Mucosa of gallbladder (tissue), 1 donor: Measurements from ENCODE around the gene CST7. TPM values are rescaled to one million over a fixed set of nuclear protein-coding genes. Genes with fewer than 3 reads are reported as not detected.
"Not testable (repeated sequence)": the region's sequence is repeated elsewhere in the genome, so short reads cannot be mapped to it uniquely, and the experiment has no call there.

Source experiments
- DNase-seq: peaks from one replicate; pipeline ENCODE4 v3.0.0-alpha.2; 2020; ENCODE audit warnings: low spot score
- total RNA-seq: library from RNA; stranded (reverse); gene quantifications from one replicate; pipeline ENCODE4 v1.2.1, GENCODE V29; 2021
- donor health status: DM: no; HTN: no; CAD: no.

The CST7 gene, protein sequence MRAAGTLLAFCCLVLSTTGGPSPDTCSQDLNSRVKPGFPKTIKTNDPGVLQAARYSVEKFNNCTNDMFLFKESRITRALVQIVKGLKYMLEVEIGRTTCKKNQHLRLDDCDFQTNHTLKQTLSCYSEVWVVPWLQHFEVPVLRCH
- 4.3 TPM for total RNA-seq

DNA sequence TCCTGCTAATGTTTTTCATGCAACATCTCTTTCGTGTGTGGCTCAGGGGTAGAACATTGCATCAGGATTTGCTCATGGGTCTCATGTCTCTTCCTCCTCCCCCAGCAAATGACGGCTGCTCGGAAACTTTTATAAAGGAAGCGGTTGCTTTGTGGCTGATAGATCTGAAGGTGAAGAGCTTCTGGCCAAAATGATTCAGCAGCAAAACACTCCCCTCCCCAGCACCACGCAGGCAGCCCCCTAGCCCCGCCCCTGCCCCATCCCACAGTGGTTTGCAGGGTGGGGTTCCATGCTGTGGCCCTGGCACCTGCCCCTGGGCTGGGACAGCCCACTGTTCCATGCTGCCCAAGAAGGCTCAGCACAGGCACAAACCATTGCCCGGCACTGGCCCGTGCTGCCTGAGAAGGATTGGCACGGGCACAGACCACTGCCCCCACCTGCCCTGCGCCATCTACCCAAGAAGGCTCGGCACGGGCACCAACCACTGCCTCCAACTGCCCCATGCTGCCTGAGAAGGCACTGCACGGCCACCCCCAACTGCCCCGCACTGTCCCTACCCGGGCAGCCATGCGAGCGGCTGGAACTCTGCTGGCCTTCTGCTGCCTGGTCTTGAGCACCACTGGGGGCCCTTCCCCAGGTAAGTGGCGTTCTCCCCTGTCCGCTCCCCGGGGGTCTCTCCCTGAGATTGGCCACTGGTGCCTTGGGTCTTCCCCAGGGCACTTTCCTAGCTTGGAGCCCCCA lies at the start of gene CST7:
Gene CST7 (plus strand): TSS at position 331 of the 741 bp plus-strand sequence. CDS start 237 bp downstream, at position 568.
- peak; percentile 35 for DNase-seq

DNA sequence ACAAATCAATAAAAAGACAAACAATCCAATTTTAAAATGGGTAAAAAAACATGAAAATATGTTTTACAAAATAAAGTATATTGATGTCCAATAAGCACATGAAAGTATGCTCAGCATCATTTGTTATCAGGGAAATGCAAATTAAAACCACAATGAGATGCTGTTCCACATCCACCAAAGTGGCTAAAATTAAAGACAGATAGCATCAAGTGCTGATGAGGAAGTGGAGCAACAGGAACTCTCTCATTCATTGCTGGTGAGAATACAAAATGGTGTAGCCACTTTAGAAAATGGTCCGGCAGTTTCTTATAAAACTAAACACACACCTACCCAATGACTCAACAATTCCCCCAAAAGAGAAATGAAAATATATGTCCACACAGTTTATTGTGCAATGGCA lies 42.3 kb upstream of the CST7 start:
- no peak for DNase-seq

DNA sequence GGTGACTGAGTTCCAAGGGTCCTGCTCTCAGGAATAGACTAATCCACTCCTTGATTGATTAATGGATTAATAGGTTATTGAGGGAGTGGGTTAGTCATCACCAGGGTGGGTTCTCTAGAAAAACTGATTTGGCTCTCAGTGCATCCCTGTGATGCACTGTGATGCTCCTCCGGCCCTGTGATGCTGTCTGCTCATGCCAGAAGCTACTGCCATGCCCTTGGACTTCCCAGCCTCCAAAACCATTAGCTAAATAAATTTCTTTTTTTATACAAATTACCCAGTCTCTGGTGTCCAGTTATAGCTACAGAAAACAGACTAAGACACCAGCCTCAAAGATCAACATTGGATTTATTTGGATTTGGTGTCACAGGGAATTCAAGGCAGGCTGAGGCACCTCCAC lies 40.4 kb upstream of the CST7 start:
- no peak for DNase-seq

DNA sequence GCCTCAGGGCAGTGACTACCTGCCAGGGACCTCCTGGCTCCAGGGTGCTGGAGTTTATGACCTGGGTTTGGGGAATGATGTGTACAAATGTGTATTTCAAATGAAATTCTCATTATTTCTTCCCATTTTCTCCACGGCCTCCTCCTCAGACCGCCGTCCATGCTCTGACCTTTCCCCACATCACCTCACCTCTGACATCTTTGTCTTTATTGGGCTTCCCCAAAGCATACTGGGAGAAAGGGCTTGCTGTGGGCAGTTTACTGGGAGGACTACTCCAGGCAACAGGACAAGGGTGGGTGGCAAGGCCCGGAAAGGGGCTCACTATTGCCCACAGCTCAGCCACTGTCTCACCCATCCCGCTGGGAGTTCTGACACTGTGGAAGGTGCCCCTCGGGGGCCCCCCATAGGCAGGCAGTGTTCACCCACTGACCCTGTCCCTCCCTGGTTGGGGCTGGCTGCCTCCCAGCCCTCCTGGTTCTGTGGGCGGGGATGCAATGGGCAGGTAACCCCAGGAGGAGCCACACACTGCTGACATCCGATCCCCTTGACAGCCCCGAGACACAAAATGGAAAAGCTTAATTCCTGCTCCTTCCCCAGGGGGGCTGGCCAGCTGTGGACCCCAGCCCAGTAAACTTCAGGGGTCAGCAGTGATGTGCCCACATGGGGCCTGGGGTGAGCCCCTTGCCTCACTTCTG lies 39.8 kb upstream of the CST7 start:
- DNase-seq = no peak

DNA sequence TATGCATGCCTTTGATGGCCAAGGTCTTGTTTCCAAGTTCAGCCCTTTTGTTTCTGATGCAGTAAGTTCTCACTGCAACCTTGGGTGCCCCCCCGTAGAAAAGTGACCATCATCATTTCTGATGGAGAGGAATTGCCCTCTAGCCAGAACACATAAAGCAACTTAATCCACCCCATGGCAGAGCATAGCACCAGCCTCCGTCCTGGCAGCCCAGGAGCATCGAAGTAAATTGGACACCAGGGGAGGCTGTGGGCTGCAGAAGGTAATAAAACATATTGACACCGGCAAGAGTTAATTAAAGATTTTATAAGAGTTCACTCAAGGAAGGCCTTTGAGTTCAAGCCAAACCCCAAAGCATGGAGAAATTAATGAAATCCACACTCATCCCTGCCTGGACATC lies 39.2 kb upstream of the CST7 start:
- no peak for DNase-seq

DNA sequence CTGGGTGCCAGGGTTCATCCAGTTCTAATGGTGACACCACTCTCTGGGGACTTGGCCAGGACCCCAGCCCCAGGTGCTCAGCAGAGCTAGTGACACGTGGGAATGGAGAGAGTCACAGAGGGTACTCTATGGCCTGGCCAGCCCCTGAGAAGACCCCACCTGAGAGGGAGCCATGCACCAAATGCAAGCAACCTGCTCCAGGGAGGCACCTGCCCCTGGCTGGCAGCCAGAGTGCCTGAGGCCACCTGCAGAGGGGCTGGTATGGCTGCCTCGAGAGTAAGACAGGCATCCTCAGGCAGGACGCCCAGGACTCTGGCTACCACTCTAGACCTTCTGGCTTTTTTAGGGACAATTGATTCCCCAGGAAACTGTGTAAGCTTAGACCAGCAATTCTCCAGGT lies 38.6 kb upstream of the CST7 start:
- DNase-seq = no peak

DNA sequence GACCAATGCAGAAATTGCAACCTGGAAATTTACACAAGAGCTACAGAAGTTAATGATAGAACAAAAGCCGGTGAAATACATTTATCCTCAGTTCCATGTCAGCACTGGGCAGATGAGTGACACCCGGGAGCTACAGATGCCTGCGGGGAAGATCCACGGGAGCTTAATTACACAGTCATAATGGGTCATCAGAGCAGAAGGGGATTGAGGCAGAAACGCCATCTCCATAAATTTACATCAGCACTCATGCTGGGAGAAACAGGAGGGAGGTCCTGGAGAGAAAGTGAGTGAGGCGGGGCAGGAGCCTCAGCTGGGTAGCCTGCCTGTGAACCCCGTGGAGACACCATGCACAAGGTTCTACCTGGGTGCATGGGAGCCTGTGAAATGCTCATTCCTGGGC lies 37.6 kb upstream of the CST7 start:
- peak; percentile 5 for DNase-seq

DNA sequence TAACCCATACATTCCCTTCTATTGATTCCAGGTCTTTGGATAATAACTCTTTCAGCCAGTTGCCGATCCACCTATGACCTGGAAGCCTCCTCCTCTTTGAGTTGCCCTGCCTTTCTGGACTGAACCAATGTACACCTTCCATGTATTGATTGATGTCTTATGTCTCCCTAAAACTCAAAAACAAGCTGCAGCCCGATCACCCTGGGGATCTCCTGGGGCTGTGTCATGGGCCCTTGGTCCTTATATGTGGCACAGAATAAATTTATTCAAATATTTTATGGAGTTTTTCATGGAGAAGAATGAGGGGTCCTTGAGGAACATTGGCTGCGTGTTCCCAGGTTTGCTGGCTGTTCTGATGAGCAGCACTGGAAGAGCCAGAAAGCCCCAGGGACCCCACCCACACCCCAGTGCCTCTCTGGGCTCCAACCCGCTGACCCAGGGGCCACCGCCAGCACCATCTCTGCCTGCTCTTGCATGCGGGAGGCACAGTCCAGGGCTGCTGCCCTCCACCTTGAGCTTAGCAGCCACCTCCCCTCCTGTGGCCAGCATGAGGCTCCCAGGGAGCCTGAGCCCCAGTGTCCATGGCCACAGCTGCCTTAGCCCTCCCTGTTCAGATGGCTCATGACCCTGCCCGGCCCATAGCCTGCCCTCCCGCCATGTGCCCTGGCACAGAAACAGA lies 36.5 kb upstream of the CST7 start:
- peak; percentile 8 for DNase-seq

DNA sequence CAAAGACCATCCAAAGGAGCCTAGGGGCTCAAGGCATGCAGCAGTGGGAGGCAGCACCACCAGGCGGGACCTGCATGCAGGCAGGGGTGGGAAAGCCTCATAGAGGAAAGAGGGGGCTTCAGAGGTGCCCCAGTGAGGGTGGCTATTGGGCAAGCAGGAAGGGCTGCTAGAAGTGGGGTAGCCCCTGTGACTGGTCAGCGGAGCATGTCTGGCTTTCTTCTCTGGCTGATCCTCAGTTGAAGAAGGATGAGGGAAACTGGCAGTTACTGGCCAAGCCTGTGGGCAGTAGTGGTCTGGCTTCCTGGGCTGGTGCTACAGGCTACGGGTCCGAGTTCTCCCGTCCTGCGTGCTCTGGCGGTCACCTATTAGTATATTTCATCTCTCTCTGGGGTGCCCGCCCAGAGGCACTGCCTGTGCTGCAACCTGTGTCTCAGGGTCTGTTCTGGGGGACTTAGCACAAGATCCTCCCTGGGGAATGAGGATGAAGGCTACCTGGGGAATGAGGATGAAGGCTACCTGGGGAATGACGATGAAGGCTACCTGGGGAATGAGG lies 35.9 kb upstream of the CST7 start:
- DNase-seq = peak; percentile 4

DNA sequence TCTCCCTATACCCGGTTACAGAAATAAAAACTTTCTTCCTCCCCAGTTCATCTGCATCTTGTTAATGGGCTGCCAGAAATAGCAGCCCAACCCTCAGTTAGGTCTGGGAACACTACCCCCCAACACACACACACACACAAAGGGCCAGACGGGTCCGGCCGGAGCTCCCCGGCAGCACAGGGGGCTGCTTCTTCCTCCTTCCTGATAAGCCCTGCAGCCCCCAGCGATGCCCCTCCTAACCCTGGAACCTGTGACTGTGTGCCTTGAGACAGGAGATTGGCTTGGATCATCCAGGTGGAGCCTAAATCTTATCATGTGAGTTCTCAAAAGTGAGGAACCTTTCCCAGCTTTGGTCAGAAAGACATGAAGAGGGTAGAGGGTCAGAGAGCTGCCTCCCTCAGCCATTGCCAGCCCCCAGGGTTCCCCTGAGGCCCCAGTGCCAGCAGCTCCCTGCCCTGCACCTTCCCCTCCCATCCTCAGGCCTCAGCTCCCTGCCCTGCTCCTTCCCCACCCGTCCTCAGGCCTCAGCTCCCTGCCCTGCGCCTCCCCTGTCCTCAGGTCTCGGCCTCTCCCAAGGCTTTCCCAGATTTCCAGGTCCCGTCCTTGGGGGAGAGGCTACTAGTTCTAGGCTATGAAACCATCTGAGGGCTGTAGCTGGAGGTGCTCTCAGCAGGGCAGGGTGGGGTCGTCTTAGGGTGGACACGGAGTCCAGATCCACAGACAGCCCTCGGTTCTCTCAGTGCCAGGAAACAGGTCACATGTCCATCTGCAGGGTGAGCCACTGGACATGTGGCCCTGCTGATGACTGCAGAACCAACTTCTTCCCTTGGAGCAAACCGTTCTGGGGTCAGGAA lies 34.5 kb upstream of the CST7 start:
- no peak for DNase-seq

DNA sequence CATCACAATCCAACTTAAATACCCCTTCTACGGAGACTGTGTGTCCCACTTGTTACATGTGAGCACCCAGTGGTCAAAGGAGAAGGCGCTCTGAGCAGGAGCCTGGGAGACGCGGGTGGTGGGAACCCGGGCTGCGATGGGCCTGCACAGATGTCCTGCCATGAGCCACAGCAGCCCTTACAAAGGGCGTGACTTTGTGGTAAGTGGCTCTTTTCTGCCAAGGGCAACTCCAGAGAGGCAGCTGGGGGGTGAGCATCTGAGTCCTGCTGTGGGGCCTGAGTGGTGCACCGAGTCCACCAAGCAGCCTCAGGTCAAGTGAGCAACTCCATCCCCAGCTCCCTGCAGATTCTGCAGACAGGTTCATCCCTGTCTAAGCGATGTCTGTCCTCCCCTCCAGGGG lies 33.6 kb upstream of the CST7 start:
- no peak for DNase-seq

DNA sequence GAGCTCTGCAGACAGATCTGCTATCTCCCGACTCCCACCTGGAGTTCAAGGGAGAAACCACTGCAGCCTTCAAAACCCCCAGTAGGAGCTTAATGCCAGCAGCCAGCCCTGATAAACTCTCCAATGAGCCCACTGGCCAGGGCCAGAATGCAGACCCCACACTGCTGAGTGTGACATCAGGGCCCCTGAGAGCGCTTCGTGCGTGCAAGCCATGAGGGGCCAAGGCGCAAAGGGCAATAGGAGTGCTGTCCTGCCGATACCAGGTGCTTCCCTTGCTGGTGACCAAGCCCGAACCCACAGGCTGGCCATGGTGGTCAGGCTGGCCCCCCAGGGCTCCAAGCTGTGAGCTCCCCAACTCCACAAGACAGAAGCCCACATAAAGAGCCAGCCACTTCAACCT lies 33.2 kb upstream of the CST7 start:
- DNase-seq = no peak

DNA sequence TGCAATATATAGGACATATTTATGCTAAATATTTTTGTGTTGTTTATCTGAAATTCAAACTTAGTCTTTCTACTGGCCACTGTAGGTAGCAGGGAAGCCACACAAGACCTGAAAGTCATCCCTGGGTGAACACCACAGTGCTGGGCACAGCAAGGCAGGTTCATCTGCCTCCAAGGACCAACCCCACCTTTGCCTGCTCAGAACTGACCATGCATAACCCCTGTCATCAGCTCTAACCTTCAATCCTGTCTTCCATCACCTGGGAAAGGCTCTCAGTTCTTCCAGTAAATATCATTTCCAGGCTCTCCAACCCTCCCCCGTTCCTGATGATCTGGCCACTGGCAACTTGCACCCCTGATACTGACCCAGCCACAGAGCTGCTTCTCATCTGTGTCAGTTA lies 32.7 kb upstream of the CST7 start:
- no peak for DNase-seq

DNA sequence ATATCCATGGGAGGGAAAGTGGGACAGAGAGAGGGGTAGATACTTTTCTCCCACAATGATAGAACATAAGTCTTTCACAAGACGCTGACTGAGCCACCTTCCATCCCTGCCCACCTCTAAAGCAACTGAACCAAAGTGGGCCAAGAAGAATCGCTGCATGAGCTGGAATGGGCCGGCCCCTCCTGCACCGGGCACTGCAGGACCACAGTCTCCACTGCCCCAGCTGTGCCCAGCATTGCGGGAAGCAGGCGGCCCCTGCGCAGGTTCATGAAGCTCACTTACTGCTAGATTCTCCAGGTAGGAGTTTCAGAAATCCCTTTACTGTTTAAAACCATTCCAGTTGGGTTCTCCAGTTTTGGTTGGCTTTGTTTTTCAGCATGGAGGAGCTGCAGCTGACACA lies 32.0 kb upstream of the CST7 start:
- DNase-seq = no peak

DNA sequence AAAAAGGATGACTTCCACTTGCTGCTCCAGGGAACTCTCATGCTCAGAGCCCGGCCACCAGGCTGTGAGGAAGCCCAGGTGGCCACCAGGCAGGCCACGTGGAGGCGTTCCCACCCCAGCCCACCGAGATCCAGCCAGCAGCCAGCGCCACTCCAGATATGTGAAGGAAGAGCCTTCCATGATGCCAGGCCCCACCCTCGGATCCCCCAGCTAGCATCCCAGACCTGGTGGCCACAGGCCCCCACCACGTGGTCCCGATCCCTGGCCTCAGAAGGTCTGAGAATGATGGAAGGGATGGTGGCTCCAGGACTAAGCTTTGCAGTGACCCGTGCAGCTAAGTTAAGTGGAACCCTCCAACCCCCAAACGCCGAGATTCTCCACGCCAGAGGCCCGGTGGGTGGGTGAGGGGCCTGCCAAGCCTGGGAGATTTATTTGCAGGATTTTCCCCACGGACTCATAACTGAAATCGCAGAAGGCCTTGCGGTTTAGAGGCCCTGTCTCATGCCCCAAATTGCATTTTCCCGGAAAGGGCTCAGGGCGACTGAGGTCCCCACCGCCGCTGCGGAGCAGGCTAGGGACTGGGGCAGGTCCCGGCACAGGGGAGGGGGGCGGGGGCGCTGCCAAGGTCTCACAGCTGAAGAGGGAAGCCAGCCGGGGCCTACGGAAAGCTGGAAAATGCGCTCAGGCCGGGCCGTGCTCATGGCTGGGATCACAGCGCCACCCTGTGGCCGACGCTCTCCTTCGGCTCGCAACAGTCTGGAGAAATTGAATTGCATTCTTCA lies 31.1 kb upstream of the CST7 start:
- peak; percentile 71 for DNase-seq

DNA sequence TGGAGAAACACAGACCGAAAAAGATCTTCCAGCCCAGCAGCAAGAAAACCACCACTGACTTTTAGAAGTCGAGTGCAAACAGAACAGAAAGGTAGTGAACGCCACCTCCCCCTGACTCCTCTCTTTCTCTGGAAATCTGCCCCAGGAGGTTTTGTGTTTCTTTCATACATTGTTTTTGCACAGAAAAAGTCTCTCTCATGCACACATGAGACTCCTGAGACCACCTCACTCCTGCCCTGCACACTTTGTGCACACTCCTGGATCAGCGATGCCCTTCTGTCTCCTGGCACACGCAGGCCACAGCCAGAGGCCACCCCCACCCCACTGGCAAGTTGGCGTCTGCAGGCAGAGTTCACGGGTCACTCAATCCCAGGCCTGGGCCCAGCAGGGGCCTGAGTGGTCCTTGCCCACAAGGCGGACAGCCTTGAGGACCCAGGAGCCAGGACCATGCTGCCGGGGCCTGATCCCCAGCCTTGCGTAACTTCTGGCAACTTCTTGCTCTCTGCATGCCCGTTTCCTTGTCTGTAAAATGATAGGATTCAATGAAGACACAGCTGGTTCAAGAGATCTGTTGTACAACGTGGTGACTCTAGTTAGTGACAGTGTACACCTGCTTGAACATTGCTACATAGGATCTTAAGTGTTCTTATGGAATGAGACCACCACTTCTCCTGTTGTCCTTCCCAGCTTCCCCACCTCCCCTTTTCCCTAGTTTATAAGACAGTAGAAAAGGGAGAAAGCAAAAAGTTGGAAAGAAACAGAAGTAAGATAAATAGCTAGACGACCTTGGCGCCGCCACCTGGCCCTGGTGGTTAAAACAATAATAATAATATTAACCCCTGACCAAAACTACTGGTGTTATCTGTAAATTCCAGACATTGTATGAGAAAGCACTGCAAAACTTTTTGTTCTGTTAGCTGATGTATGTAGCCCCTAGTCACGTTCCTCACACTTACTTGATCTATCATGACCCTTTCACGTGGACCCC lies 30.2 kb upstream of the CST7 start:
- DNase-seq = no peak

DNA sequence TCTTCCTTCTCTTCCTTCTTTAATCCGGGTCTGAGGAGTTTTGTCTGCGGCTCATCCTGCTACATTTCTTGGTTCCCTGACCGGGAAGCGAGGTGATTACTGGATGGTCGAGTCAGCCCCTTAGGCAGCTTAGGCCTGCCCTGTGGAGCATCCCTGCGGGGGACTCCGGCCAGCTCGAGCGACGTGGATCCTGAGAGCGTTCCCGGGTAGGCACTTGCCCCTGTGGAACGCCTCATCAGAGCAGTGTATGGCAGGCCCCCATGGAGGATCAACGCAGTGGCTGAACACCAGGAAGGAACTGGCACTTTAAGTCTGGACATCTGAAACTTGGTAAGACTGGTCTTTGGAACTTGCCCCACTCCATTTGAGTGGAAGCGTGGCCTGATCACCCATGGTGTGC lies 29.4 kb upstream of the CST7 start:
- not testable (repeated sequence) for DNase-seq

DNA sequence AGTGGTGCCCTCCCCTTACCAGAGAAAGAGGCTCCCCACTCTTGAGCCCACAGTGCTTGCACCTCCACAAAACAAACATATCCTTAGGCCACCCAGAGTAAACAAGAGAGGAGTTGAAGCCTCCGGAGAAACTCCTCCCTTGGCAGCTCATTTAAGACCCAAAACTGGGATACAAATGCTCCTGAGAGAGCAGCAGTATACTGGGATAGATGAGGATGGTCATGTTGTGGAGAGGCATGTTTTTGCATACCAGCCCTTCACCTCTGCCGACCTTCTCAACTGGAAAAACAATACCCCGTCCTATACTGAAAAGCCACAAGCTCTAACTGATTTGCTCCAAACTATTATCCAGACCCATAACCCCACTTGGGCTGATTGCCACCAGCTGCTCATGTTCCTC lies 28.4 kb upstream of the CST7 start:
- peak; percentile 9 for DNase-seq

DNA sequence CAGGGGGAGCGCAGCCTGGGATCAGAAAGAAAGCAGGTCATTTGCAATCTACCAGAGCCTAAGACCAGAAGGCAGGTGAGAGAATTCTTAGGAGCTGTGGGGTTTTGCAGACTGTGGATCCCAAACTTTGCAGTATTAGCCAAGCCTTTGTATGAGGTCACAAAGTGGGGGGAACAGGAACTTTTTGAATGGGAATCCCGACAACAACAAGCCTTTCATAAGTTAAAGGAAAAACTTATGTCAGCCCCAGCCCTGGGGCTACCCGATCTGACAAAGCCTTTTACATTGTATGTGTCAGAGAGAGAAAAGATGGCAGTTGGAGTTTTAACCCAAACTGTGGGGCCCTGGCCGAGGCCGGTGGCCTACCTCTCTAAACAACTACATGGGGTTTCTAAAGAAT lies 19.8 kb upstream of the CST7 start:
- not testable (repeated sequence) for DNase-seq
